Small intestine (tissue), 16 donors: ENCODE results near the gene ZBTB16. TPM values are rescaled to one million over a fixed set of nuclear protein-coding genes. Genes with fewer than 3 reads are reported as not detected.
A peak's percentile ranks its signal among the peaks of the same experiment; 100 is the strongest.

ENCODE experiments used
- DNase-seq, 2 donors: peaks; one replicate each; pipeline versions ENCODE4 v3.0.0 to v3.0.0-alpha.2; 2013
- FAIRE-seq: peaks from 2 replicates; lab custom pipeline; 2012; peaks lifted over from hg19 to GRCh38; lab: Jason Lieb, UNC
- H3K27ac ChIP-seq, 3 donors: one replicate each; pipeline ENCODE4 v1.5.1; 2013; ENCODE audit warnings: low read length in 2 of 3, mild to moderate bottlenecking in 2 of 3, control low read depth in 1 of 3, inconsistent platforms in 1 of 3, low read depth in 1 of 3, moderate library complexity in 1 of 3
- H3K27me3 ChIP-seq, 3 donors: one replicate each; pipeline ENCODE4 v1.6.1; 2013; ENCODE audit warnings: low read length in 3 of 3, inconsistent platforms in 1 of 3; ENCODE audit not compliant: control insufficient read depth in 3 of 3, insufficient read depth in 3 of 3
- H3K36me3 ChIP-seq, 3 donors: one replicate each; pipeline ENCODE4 v1.6.1; 2013; ENCODE audit warnings: low read length in 3 of 3, inconsistent platforms in 1 of 3, low read depth in 1 of 3, mild to moderate bottlenecking in 1 of 3, moderate library complexity in 1 of 3; ENCODE audit not compliant: control insufficient read depth in 3 of 3, insufficient read depth in 2 of 3
- H3K4me1 ChIP-seq, 3 donors: one replicate each; pipeline ENCODE4 v1.6.1; 2013; ENCODE audit warnings: low read length in 2 of 3, inconsistent platforms in 1 of 3, low read depth in 1 of 3, mild to moderate bottlenecking in 1 of 3, moderate library complexity in 1 of 3; ENCODE audit not compliant: control insufficient read depth in 3 of 3, insufficient read depth in 2 of 3
- H3K4me3 ChIP-seq, 3 donors: one replicate each; pipeline ENCODE4 v1.5.1; 2013; ENCODE audit warnings: low read length in 3 of 3, control low read depth in 1 of 3, inconsistent platforms in 1 of 3, low read depth in 1 of 3, mild to moderate bottlenecking in 1 of 3, moderate library complexity in 1 of 3
- H3K9me3 ChIP-seq, 2 donors: one replicate each; pipeline ENCODE4 v1.6.1; 2013; ENCODE audit warnings: low read depth in 1 of 2, low read length in 1 of 2; ENCODE audit not compliant: control insufficient read depth in 2 of 2, insufficient read depth in 1 of 2
- WGBS, 3 donors: extraction: QIAGEN DNeasy Blood & Tissue Kit; methylation state at CpG; one replicate each; pipeline ENCODE4 v1.1.7; 2013; 5-methylcytosine and 5-hydroxymethylcytosine counted together
- long read RNA-seq, 10 donors: transcript quantifications; one replicate each; lab custom pipeline, GENCODE V29; 2026
- polyA plus RNA-seq, 4 donors: library from polyadenylated mRNA; stranded (reverse) in 3 of 4; unstranded in 1 of 4; fragments of 200-250 nt in 3 of 4; fragments of 120-200 nt in 1 of 4; gene quantifications; one replicate each; pipeline versions ENCODE4 v1.2.1 to v1.2.3, GENCODE V29; 2013
- donor health status: healthy with polysubstance abuse.
- donor health status: control.
- donor health status: control.
- donor health status: Bipolar disorder and iron deficiency.
- donor health status: healthy.

ZBTB16 gene, protein sequence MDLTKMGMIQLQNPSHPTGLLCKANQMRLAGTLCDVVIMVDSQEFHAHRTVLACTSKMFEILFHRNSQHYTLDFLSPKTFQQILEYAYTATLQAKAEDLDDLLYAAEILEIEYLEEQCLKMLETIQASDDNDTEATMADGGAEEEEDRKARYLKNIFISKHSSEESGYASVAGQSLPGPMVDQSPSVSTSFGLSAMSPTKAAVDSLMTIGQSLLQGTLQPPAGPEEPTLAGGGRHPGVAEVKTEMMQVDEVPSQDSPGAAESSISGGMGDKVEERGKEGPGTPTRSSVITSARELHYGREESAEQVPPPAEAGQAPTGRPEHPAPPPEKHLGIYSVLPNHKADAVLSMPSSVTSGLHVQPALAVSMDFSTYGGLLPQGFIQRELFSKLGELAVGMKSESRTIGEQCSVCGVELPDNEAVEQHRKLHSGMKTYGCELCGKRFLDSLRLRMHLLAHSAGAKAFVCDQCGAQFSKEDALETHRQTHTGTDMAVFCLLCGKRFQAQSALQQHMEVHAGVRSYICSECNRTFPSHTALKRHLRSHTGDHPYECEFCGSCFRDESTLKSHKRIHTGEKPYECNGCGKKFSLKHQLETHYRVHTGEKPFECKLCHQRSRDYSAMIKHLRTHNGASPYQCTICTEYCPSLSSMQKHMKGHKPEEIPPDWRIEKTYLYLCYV
- 10 to 100 TPM in 2 of 4 donors, 1 to 10 TPM in 2; 1.5 to 32.4 (median 17.4) TPM for polyA plus RNA-seq
- long read RNA-seq, donor 1 = 0 reads
- long read RNA-seq, donor 2 = 0 reads
- long read RNA-seq, donor 3 = 0 reads
- long read RNA-seq, donor 4 = 0 reads
- long read RNA-seq, donor 5 = 0 reads
- long read RNA-seq, donor 6 = 0 reads
- long read RNA-seq, donor 7 = 0 reads
- long read RNA-seq, donor 8 = 0 reads
- long read RNA-seq, donor 9 = 0 reads
- long read RNA-seq, donor 10, partial matches to known transcripts = 0 of 2 reads
- long read RNA-seq, donor 10, other reads (novel, unspliced or antisense) = 0 of 2 reads

DNA sequence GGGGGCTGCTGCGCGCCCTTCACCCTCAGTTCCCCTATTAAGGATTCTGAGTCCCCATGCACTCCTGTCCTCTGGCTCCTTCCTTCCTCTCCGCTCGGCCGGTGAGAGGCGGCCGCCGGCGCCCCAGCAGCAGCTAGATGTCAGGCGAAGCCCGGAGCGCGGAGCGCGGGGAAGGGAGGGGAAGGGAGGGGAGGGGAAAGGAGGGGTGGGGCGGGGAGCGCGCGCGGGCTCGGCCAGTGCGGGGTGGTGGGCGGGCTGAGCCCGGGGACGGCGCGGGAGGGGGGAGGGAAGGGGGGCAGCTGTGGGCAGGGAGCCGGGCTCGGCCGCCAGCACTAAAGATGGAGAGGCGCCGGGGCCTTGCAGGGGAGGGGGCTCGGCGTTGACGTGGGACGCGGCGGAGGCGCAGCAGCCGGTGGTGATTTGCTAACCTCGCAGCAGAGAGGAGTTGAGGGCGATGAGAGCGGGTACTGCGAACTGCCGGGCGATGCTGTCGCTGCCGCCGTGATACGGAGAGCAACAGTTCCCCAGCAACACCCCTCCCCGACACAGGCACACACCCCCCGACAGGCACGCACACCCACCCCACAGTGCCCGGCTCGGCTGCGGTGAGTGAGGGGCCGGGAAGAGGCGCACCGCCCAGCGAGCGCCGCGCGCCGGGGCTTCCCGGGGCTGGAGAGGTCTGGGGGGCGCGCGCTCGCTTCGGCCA, at the start of gene ZBTB16:
Gene ZBTB16, plus strand, starts transcription at position 434 of the 706 bp plus-strand sequence. CDS start 3,590 bp downstream, outside the sequence.
- peak within 1 kb of the TSS; percentile 25 to 94 (median 55) for H3K27ac ChIP-seq
- FAIRE-seq = no peak
- peak; percentile 63 to 83 for DNase-seq
- 1 to 2% (median 1%) methylated on average over 28 to 71 of the region's 71 CpGs for WGBS, 3 donors
- no peaks in the 10 kb centered on the region for H3K9me3 ChIP-seq
- H3K4me3 ChIP-seq = peak within 1 kb of the TSS; percentile 50 to 98 (median 95)
- peaks cover 2 to 10% (median 6%) of the 10 kb centered on the region in 3 donors for H3K36me3 ChIP-seq
- H3K27me3 ChIP-seq = peaks cover 0 to 46% (median 5%) of the 10 kb centered on the region in 3 donors
- peaks cover 0 to 11% (median 1%) of the 10 kb centered on the region in 3 donors for H3K4me1 ChIP-seq

DNA sequence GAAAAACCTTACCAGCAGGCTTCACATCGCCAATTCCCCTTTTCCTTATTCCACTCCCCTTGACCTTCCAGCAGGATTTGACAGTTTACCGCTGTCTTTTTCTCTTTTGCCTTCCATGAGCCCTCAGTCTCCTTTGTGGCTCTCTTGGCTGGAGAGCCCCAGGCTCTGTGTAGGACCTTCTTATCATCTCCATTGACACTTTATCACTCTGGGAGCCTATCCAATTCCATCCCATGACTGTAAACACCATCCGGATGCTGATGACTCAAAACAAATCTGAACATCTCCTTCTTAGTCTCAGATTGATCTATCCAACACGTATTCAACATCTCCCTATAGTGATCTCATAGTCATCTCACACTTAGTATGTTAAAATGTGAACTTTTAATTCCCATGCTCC, 48.6 kb upstream of the ZBTB16 start:
- H3K27me3 ChIP-seq = peaks cover 0 to 4% (median 3%) of the 10 kb centered on the region in 3 donors
- no peak overlapping the region for H3K27ac ChIP-seq
- DNase-seq (no peak), FAIRE-seq (no peak)
- no peaks in the 10 kb centered on the region for H3K9me3 ChIP-seq
- no peak overlapping the region for H3K4me3 ChIP-seq
- no peaks in the 10 kb centered on the region for H3K4me1 ChIP-seq
- WGBS, 3 donors = 55 to 64% (median 60%) methylated on average over 4 of the region's 4 CpGs
- no peaks in the 10 kb centered on the region for H3K36me3 ChIP-seq

DNA sequence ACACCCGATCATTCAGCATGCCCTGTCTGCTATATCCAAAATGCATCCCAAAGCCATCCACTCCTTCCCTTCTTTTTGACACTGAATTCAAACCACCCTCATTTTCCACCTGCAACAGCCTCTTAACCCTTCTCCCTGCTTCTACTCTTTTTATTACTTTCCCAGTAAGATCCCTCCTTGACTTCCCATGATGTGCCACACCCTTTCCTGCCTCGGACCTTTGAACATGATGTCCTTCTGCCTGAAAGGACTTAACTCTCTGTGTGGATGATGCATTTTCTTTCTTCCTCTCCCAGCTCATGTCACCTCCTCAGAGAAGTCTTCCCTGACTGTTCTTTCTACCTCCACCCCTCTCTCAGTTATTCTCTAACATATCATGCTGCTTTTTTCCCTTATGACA, 48.1 kb upstream of the ZBTB16 start:
- no peak overlapping the region for H3K4me3 ChIP-seq
- FAIRE-seq = no peak
- no peaks in the 10 kb centered on the region for H3K4me1 ChIP-seq
- WGBS, 3 donors = 41 to 46% (median 43%) methylated on average over 2 of the region's 2 CpGs
- H3K36me3 ChIP-seq = no peaks in the 10 kb centered on the region
- DNase-seq = peak in 1 of 2 donors; percentile 52
- no peaks in the 10 kb centered on the region for H3K9me3 ChIP-seq
- peaks cover 0 to 4% (median 3%) of the 10 kb centered on the region in 3 donors for H3K27me3 ChIP-seq
- H3K27ac ChIP-seq = no peak overlapping the region

DNA sequence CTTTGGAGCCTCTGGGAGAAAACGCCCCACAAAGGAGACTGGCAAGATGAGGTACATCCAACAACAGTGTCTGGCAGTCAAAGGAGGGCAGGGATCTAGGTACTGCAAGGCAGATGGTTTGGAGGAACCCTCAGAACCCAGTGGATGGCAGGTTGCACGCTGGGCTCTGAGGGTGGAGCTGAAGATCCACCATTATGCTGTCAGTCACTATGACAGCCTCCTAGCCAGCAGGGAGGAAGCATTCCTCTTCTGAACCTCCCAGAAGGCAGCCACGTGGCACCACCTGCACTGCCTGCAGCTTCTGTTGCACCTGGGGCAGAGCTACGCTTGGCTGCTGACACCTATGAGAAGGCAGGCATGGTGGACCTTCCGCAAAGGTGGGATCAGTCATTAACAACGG, 44.4 kb upstream of the ZBTB16 start:
- Histone ChIP-seq H3K9me3 (no peaks in the 10 kb centered on the region), H3K27me3 (peaks cover 0 to 4% (median 0%) of the 10 kb centered on the region in 3 donors), H3K4me1 (no peaks in the 10 kb centered on the region), H3K27ac (no peak overlapping the region), H3K36me3 (no peaks in the 10 kb centered on the region), H3K4me3 (no peak overlapping the region)
- WGBS, 3 donors = 39 to 56% (median 45%) methylated on average over 6 of the region's 6 CpGs
- FAIRE-seq (no peak), DNase-seq (no peak)

DNA sequence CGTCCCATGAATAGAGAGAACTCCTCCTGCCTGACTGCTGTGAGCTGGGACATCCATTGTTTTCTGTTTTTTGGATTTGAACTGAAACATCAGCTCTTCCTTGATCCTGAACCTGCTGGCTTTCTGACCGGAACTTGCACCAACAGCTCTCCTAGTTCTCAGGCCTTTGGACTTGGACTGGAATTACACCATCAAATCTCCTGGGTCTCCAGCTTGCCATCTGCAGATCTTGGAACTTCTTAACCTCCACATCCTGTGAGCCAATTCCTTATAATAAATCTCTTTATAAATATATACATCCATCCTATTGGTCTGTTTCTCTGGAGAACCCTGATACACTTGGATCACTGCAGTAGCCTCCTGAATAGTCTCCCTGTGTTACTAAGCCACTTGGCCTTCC, 42.5 kb upstream of the ZBTB16 start:
- no peak overlapping the region for H3K4me3 ChIP-seq
- no peak overlapping the region for H3K27ac ChIP-seq
- 86 to 100% (median 91%) methylated on average over 2 of the region's 2 CpGs for WGBS, 3 donors
- H3K27me3 ChIP-seq = peaks cover 0 to 4% (median 0%) of the 10 kb centered on the region in 3 donors
- no peaks in the 10 kb centered on the region for H3K36me3 ChIP-seq
- no peaks in the 10 kb centered on the region for H3K9me3 ChIP-seq
- no peak for FAIRE-seq
- no peak for DNase-seq
- no peaks in the 10 kb centered on the region for H3K4me1 ChIP-seq

DNA sequence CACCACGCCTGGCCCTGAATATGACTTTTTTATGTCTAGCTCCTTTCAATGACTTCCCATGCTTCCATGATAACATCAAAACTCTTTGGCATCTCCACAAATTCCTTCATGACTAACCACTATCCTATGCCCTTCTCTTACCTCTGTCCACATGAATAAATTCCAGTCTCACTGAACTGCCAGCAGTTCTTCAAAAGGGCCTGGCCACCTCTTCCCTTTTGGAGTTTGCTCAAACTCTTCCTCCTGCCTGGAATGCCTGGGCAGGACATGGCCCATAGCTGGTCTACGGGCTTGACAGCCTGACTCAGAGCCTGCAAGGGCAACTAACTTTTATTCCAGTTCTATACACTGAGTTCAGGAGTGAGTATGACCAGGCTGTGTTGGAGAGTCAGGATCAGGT, 41.8 kb upstream of the ZBTB16 start:
- WGBS, 3 donors = 48 to 68% (median 49%) methylated on average over 2 of the region's 2 CpGs
- Histone ChIP-seq H3K4me3 (no peak overlapping the region), H3K27ac (no peak overlapping the region), H3K9me3 (no peaks in the 10 kb centered on the region), H3K27me3 (peaks cover 0 to 4% (median 0%) of the 10 kb centered on the region in 3 donors), H3K36me3 (no peaks in the 10 kb centered on the region), H3K4me1 (no peaks in the 10 kb centered on the region)
- no peak for FAIRE-seq
- no peak for DNase-seq

DNA sequence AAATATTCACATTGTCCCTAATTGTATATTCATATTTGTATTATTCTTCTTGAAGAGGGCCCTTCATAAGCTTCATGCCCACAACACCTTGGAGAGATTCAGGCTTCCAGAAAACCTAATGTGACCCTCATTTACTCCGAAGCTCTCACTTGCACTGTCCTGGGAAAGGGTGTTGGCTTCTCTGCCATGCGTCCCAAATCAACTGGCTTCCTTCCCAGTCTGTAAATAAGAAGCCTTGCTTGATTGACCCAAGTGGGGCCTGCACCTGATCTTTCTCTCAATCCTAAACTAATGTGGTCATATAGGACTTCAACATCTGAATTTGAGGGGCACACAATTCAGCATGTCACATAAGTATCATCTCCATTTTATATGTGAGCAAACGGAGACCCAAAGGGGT, 40.5 kb upstream of the ZBTB16 start:
- 42 to 68% (median 53%) methylated on average over 3 of the region's 3 CpGs for WGBS, 3 donors

More for the DNA sequence above, 40.5 kb upstream of the ZBTB16 start:
- Histone ChIP-seq H3K27me3 (peaks cover 0 to 4% (median 0%) of the 10 kb centered on the region in 3 donors), H3K4me1 (no peaks in the 10 kb centered on the region), H3K4me3 (no peak overlapping the region), H3K9me3 (no peaks in the 10 kb centered on the region), H3K27ac (no peak overlapping the region), H3K36me3 (no peaks in the 10 kb centered on the region)
- FAIRE-seq (no peak), DNase-seq (no peak)
